PFSK-1 (cell line): ENCODE measurements around the gene OR2Y1.

ENCODE experiments used
- FOXP2 ChIP-seq: optimal IDR thresholded peaks from 2 replicates; pipeline ENCODE3; 2011; ENCODE audit warnings: borderline replicate concordance, control low read depth, inconsistent platforms; ENCODE audit not compliant: insufficient read depth; ENCODE audit errors: extremely low read length, extremely low read depth
- POLR2AphosphoS5 ChIP-seq: IDR thresholded peaks from 2 replicates; pipeline ENCODE4 v1.6.1; 2012; ENCODE audit warnings: low read depth, mild to moderate bottlenecking, control low read depth, low read length, moderate library complexity
- REST ChIP-seq, 2 experiments: IDR thresholded peaks; 2 replicates each; pipeline versions ENCODE4 v1.6.1 to v1.8.0; 2011 to 2012; ENCODE audit warnings: low read depth in 2 of 2, low read length in 2 of 2, control low read depth in 1 of 2, inconsistent platforms in 1 of 2, mild to moderate bottlenecking in 1 of 2, moderate library complexity in 1 of 2; ENCODE audit not compliant: insufficient read depth in 1 of 2
- SIN3A ChIP-seq: IDR thresholded peaks from 2 replicates; pipeline ENCODE4 v1.6.1; 2012; ENCODE audit warnings: mild to moderate bottlenecking, low read length, moderate library complexity, borderline replicate concordance; ENCODE audit not compliant: insufficient read depth
- TAF1 ChIP-seq: IDR thresholded peaks from 2 replicates; pipeline ENCODE4 v1.6.1; 2012; ENCODE audit warnings: low read length, control low read depth, borderline replicate concordance; ENCODE audit not compliant: insufficient read depth

GRCh38 chr5:180736536-180736935 is 3.3 kb downstream of the OR2Y1 start:
- no peak for TF ChIP-seq TAF1
- no peak for TF ChIP-seq REST (IDR thresholded peaks at IDR 0.05; ENCODE audit: insufficient read depth in 1 of 2, low read depth in 2 of 2, low read length in 2 of 2)
- no peak for TF ChIP-seq SIN3A
- TF ChIP-seq POLR2AphosphoS5 = no peak
- no peak for TF ChIP-seq FOXP2
